OCI-LY3 (cell line): Measurements from ENCODE around the gene PTPRA.

Source experiments
- CTCF ChIP-seq: fragments of 200-600, 300-600 bp; sonication (generic); IDR thresholded peaks from 2 replicates; pipeline ENCODE4 v1.5.1; 2014; ENCODE audit warnings: antibody characterized with exemption, low read length, low read depth
- EZH2phosphoT487 ChIP-seq: fragments of 200-600 bp; shearing (Covaris generic); IDR thresholded peaks from 2 replicates; pipeline ENCODE4 v1.6.1; 2018; ENCODE audit warnings: antibody characterized with exemption, mixed run types, low read depth

DNA sequence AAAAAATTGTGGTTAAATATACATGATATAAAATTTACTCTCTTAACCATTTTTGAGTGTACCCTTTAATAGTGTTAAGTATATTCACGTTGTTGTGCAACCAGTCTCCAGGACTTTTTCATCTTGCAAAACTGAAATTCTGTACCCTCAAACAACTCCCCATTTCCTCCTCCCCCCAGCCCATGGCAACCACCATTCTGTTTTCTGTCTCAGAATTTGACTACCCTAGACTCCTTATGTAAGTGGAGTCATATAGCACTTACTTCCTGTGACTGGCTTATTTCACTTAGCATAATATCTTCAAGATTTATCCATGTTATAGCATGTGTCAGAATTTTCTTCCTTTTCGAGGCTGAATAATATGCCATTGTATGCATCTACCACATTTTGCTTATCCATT lies 27.7 kb upstream of the PTPRA start:
- no peak for TF ChIP-seq CTCF
- TF ChIP-seq EZH2phosphoT487: no peak
